Measurements from ENCODE around the gene FADD.

The FADD gene

GRCh38 chr11:70233511-70233934, 30.4 kb downstream of the FADD start:
- DNase-seq (ENCODE audit: low read depth in 2 of 2), result no peak

DNA sequence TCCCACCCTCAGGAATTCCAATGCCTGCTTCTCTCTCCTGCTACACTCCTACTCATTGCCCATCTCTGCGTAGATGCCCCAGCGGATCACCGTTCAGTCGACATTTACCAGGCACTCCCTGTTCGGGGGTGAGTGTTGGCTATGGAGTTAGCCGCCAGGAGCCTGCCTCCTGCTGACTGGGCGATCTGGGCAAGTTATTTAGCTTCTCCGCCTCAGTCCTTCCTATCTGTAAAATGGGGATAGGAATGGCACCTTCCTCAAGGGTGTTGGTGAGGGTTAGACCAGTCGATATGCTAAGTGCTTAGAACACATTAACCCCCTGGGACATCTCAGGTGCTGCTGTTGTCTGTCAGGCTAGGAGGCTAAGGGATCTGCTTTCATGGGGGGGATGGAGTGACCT, 30.9 kb downstream of the FADD start:
- DNase-seq (ENCODE audit: low read depth in 2 of 2), result no peak

GRCh38 chr11:70240337-70240736, 37.2 kb downstream of the FADD start:
- no peak for DNase-seq (ENCODE audit: low read depth in 2 of 2)

DNA sequence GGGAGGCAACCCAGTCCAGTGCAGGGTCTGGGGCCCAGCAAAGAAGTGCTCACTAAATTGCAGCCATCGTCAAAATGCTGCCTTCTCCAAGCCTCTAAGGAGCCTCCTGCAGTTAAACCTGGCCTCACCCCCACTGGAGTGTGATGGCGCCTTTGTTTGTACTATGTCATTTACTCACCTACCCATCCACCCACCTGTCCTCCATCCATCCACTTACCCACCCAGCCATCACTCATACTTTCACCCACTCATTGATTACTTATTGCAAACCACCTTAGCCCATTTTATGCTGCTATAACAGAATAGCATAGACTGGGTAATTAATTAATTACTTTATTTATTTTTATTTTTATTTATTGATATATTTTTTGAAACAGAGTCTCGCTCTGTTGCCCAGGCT, 38.6 kb downstream of the FADD start:
- DNase-seq (ENCODE audit: low read depth in 2 of 2), result no peak

DNA sequence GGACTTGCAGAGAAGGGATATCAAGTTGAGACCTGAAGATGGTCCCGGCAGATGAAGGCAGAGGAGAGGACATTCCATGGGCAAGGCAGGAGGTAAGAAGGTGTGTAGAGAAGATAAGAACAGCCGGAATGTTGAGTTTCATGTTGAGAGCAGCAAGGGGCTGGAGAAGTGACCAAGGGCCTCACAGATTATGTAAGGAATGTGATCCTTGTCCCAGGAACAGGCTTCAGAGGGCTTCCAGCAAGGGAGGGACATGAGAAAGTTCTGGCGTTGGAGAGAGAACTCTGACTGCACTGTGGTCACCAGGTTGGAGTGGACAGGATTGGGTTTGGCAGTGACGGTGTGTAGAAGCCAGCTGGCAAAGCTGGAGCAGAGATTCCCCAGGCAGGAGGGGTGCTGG, 39.8 kb downstream of the FADD start:
- no peak for DNase-seq (ENCODE audit: low read depth in 2 of 2)

DNA sequence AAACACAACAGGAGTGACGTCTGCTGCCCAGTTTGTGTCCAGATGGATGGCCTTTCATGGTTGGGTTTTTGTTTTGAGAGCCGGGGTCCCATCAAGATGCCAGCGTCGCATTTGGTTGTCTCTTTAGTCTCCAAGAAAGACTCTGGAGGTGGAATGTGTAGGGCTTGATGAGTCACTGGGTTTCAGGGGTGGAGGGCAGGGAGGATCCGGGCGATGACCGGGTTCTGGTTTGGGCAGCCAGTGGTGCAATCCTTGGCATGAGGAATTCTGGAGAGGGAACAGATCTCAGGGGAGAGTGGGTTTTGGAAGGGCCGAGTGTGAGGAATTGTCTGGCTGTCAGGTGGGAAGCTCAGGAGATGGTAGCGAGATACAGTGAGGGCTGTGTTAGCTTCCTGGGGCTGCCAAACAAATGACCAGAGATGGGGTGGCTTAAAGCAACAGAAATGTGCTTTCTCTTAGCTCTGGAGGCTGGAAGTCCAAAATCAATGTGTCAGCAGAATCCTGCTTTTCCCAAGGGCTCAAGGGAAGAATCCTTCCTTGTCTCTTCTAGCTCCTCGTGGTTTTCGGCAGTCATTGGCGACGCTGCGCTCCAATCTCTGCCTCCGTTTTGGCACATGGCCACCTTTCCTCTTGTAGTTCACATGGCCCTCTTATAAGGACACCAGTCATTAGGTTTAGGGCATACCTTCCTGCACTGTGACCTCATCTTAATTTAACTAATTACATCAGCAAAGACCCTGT, 41.0 kb downstream of the FADD start:
- DNase-seq (ENCODE audit: low read depth in 2 of 2), result no peak

DNA sequence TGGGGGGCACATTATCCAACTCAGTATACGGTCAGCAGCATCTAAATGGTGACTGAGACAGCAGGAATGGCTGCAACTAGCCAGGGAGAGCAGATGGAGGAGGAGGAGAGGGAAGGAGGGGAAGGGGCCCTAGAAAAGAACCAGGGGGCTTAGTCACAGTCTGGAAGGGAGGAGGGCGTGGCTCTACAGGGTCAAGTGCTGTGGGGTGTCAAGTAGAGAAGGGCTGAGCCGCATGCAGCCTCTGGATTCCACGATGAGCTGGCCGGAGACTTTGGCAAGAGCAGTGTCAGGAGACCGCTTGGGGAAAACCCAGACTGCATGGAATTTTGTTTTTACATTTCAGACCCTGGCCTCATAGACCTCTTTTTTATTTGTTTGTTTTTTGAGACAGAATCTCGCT, 41.6 kb downstream of the FADD start:
- DNase-seq (ENCODE audit: low read depth in 2 of 2), result no peak

DNA sequence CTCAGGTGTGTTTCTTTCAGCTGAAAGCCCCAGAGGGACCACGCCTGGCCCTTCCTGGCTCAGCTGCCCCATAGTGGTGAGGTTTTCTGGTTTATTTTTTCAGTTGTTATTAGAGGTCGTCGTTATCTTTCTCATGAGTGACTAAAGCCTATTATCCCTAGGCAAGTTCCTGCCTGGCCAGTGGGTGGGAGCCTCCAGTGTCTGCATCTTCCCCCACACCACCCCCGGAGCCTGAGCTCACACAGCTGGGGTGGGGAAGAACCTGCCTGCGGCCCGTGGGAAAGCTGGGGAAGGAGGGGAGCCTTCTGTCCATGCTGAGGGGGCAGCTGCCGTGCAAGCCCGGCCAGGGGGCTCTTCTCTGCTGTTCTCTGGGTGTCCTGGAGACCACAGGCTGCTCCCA, 43.1 kb downstream of the FADD start:
- DNase-seq (ENCODE audit: low read depth in 2 of 2), result no peak

DNA sequence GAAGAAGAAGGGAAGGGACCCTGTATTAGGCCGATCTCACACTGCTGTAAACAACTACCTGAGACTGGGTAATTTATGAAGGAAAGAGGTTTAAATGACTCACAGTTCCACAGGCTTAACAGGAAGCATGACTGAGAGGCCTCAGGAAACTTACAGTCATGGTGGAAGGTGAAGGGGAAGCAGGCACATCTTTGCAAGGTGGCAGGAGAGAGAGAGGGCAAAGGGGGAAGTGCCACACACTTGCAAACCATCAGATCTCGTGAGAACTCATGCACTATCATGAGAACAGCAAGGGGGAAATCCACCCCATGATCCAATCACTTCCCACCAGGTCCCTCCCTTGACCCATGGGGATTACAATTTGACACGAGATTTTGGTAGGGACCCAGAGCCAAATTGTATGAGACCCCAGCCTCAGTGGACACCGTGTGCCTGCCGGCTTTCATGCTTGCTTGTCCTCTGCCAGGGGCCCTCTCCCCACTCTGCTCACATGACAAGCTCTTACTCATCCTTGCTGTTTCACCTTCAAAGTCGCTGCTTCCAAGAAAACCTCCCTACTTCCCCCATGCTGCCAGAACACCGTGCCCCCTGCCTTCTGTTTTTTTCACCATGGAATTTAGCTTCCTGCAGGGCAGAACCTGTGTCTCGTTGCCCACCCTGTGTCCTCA, 44.1 kb downstream of the FADD start:
- DNase-seq (ENCODE audit: low read depth in 2 of 2), result no peak

- no peak for DNase-seq (ENCODE audit: low read depth in 2 of 2)
Observed at GRCh38 chr11:70247710-70248072, 44.6 kb downstream of the FADD start.

GRCh38 chr11:70250876-70251658, 48.0 kb downstream of the FADD start:
- DNase-seq (ENCODE audit: low read depth in 2 of 2), result no peak

GRCh38 chr11:70251659-70252321, 48.7 kb downstream of the FADD start:
- DNase-seq (ENCODE audit: low read depth in 2 of 2), result no peak

GRCh38 chr11:70252844-70253243, 49.7 kb downstream of the FADD start:
- DNase-seq (ENCODE audit: low read depth in 2 of 2), result no peak

DNA sequence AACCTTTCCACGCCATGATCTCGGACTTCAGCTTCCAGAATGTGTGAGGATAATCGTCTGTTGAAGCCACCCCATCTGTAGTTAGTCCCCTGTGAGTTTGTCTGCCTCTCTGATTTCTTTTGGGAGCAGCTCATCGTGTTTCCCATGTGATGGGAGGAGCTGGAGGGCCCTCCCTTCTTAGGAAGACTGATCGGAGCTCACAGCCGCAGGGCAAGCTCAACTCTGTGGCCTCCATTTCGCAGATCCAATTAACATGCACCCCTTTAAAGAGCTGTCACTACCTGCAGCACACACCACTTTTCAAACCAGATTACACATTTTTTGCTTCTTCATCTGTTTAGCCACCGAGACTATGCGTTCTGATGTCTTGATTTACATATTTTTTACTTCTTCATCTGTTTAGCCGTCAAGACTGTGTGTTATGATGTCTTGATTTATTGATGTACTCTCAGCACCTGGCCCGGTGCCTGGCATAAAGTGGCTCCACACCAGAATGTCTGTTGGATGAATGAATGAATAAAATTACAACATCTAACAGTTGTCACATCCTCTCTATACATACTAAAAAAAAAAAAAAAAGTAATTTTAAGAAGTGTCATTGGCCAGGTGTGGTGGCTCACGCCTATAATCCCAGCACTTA, 52.5 kb downstream of the FADD start:
- DNase-seq (ENCODE audit: low read depth in 2 of 2), result no peak
